HG03571 (cell line): ENCODE results near the gene FXYD4.
"Not testable (repeated sequence)": the region's sequence is repeated elsewhere in the genome, so short reads cannot be mapped to it uniquely, and the experiment has no call there.

Experiments
- ATAC-seq: cut with Tn5 transposase; IDR thresholded peaks from one replicate; pipeline ENCODE4 v1.9.1; 2021; ENCODE audit not compliant: unreplicated experiment

The FXYD4 gene, protein sequence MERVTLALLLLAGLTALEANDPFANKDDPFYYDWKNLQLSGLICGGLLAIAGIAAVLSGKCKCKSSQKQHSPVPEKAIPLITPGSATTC

GRCh38 chr10:43371418-43371817 lies at the start of gene FXYD4:
FXYD4 (plus strand) TSS chr10:43371636; CDS start chr10:43373747, 2,111 bp downstream.
- ATAC-seq = no peak

GRCh38 chr10:43322331-43322730 lies 49.1 kb upstream of the FXYD4 start:
- ATAC-seq = no peak

GRCh38 chr10:43322769-43323168 lies 48.7 kb upstream of the FXYD4 start:
- no peak for ATAC-seq

- no peak for ATAC-seq
Measured at GRCh38 chr10:43323245-43323644, 48.2 kb upstream of the FXYD4 start.

DNA sequence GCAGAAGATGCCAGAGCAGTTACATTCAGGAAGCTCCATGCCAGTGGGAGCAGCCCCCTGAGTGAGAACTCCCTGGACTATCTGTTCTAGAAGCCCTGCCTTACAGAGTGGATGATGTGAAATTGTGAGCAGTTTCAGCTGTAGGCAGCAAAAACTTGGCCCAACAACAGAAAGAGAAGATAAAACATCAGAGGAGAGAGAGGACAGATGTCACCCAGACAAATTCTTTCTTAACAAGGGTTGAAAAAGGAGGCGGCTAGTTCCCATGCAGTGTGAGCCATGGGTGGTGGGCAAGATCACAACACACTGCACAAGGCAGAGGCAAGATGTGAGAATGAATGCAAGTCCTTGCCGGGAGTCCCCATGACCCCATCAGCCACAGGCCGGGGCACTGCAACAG lies 46.6 kb upstream of the FXYD4 start:
- ATAC-seq = no peak

DNA sequence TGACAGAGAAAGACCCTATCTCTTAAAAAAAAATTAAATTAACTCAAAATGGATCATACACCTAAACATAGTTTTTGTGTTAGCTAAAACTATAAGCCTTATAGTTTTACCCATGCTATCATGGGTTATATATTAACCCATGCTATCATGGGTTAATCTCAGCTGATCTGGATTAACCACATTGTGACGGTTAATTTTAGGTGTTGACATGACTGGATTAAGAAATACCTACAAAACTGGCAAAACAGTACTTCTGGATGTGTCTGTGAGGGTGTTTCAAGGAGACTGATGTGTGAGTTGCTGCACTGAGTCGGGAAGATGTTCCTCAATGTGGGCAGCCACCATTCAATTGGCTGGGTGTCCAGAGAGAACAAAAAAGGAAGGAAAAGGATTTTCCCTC lies 44.3 kb upstream of the FXYD4 start:
- no peak for ATAC-seq

DNA sequence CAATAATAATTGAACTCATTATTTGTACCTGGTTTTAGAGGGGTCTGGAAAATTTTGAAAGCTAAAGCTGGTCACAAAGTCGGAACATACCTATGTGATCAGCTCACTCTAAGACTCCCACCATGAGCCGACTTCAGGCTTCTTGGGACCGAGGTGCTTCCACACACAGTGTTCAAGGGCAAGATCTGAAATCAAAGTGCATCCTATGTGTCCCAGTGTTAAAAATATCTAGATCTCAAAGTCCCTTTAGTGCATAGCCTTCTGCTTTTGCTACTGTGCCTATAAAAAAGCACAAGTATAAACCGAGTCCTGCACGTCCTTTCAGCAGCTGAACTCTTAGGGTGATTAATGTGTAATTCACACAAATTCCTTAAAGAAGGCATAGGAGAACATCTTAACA lies 43.5 kb upstream of the FXYD4 start:
- ATAC-seq = no peak

DNA sequence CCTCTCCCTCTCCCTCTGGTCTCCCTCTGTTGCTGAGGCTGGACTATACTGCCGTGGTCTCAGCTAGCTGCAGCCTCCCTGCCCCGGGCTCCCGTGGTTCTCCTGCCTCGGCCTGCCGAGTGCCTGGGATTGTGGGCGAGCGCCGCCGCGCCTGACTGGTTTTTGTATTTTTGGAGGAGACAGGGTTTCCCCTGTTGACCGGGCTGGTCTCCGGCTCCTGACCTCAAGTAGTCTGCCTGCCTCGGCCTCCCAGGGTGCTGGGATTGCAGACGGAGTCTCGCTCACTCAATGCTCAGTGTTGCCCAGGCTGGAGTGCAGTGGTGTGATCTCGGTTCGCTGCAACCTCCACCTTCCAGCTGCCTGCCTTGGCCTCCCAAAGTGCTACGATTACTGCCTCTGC lies 42.6 kb upstream of the FXYD4 start:
- not testable (repeated sequence) for ATAC-seq

GRCh38 chr10:43329246-43329885 lies 42.1 kb upstream of the FXYD4 start:
- not testable (repeated sequence) for ATAC-seq

DNA sequence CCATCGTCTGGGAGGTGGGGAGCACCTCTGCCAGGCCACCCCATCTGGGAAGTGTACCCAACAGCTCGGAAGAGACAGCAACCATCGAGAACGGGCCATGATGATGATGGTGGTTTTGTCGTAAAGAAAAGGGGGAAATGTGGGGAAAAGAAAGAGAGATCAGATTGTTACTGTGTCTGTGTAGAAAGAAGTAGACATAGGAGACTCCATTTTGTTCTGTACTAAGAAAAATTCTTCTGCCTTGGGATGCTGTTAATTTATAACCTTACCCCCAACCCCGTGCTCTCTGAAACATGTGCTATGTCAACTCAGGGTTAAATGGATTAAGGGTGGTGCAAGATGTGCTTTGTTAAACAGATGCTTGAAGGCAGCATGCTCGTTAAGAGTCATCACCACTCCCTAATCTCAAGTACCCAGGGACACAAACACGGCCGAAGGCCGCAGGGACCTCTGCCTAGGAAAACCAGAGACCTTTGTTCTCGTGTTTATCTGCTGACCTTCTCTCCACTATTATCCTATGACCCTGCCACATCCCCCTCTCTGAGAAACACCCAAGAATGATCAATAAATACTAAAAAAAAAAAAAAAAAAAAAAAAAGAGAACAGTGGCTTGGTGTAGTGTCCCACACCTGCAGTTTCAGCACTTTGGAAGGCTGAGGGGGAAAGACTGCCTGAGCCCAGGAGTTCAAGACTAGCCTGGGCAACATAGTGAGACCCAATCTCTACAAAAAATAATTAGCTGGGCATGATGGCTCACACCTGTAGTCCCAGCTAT lies 41.2 kb upstream of the FXYD4 start:
- not testable (repeated sequence) for ATAC-seq

- ATAC-seq = not testable (repeated sequence)
Measured at GRCh38 chr10:43330824-43331127, 40.7 kb upstream of the FXYD4 start.

DNA sequence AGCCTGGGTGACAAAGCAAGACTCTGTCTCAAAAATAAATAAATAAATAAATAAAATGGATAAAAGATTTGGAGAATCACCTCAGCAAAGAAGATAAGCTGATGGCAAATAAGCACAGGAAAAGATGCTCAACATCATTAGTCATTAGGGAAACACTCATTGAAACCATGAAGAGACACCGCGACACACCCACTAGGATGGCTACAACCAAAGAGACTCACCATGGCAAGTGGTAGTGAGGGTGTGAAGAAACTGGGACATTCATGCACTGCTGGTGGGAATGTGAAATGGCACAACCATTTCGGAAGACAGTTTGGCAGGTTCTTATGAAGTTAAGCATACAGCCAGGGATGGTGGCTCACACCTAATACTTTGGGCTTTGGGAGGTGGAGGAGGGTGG lies 37.8 kb upstream of the FXYD4 start:
- ATAC-seq = no peak

DNA sequence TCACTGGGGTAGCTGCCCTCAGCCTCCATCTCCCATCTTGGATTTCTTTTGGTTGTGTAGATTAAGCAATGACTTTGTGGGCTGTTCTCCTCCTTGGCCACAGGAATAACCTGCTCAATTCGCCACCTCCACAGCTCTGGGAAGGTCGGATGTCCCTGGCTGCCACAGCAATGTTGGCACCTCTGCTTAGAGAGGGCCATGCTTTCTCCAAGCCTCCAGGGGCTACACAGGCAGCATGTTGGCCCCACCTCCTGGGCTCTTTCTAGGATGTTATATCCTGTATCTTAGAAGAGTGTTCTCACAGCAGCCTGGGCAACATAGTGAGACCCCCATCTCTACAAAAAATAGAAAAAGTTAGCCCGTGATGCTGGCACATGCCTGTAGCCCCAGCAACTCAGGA lies 35.4 kb upstream of the FXYD4 start:
- no peak for ATAC-seq

GRCh38 chr10:43336641-43337318 lies 34.7 kb upstream of the FXYD4 start:
- no peak for ATAC-seq

DNA sequence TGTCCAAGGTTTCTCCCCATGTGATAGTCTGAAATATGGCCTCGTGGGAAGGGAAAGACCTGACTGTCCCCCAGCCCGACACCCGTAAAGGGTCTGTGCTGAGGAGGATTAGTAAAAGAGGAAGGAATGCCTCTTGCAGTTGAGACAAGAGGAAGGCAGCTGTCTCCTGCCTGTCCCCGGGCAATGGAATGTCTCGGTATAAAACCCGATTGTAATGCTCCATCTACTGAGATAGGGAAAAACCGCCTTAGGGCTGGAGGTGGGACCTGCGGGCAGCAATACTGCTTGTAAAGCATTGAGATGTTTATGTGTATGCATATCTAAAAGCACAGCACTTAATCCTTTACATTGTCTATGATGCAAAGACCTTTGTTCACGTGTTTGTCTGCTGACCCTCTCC lies 33.9 kb upstream of the FXYD4 start:
- not testable (repeated sequence) for ATAC-seq

DNA sequence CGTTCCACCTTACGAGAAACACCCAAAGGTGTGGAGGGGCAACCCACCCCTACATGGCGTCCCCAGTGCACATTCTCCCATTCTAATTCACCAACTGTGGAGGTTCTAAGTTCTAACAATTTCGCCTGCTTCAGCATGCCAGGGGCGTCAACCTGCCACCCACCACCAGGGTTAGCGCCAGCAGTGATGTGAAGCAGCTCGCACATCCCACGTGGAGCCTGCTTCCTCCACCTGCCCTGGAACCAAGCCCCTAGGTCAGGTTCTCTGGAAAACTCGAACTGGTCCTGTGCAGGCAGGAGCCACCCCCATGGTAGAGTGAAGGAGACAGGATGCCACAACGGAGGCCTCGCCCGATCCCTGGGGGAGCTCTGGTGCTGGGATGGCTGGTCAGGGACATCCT lies 33.3 kb upstream of the FXYD4 start:
- no peak for ATAC-seq

DNA sequence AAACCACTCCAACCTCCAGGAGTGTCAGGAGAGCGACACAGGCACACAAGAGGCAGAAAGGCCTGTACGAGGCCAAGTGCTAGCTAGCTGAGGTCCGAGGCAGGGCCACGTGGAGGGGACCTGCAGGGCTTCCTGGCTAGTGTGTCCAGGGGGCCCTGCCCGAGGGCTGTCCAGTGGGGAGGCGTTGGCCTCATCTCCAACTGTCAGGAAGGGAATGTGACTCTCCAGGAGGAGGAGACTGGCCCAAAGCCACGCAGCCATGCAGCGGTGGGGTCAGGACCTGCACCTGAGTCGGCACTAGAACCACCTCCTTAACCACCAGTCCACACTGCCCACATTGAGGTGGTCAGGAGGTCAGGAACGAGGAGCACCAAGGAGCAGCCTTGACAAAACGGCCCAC lies 32.3 kb upstream of the FXYD4 start:
- ATAC-seq = no peak

DNA sequence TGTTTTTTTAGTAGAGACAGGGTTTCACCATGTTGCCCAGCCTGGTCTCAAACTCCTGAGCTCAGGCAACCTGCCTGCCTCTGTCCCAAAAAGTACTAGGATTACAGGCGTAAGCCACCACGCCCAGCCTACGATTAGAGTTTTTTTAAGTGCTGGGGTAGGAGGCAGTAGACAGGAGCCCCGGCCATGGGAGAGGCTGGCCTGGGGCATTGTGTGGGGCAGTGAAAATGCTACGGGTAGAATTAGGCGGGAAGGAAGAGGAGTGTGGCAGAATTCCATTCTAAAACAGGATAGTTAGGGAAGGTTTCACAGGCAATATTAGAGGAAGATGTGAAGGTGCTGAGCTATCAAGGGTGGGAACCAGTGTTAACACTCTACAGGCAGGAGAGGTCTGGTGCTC lies 31.3 kb upstream of the FXYD4 start:
- ATAC-seq = no peak

DNA sequence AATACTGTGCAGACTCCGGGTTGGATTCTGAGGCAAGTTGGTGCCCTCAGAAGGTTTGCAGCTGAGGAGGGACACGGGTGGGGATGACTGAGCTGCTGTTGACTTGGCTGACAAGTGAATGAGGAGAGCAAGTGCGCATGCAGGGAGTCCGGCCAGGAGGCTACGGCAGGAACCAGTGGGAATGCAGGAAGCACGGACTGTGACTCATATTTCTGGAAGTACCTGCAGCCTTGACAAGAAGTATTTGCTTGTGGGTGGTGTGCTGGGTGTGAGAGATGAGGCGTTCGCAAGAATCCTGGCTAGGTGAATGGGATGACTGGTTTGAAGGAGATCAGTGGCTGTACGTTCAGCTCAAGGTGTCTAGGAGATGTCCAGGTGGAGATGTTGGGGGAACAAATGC lies 30.8 kb upstream of the FXYD4 start:
- ATAC-seq = no peak

GRCh38 chr10:43341450-43341849 lies 30.0 kb upstream of the FXYD4 start:
- no peak for ATAC-seq

DNA sequence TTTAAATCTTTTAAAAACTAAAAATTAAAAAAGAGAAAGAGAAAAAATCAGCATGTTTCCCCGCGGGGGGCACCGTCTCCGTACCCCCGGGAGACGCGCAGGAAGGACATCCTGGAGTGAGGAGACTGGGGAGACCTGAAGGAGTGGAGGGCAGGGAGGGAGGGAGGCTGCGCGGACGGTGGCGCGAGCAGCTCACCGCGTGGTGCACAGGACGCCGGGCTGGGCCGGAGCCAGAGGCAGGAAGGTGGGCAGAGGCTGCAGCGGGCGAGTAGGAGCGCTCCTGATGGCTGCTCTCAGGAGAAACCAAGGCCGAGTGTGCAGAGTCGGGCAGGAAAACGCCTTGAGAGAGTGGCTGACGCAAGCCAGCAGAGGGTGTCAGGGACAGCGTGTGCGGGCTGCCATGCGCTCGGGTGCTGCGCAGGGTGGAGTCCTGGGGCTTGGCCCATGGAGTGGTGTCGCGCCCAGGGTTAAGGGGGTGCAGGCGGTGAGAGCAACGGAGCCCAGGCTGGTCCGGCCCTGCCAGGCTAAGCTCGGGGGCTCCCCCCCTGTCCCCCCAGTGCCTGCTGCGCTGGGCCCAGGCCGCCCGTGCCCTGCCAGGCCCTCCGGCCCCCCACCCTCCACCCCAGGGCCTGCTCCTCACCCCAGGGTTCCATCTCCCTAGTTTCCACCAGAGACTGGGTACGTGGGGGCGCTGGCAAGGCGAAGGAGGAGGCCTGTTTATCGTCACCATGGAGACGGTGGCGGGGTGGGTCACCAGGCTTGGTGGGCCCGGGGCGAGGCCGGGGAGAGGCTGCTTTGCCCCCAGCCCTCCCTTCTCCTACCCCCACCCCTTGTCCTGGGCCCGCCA lies 28.9 kb upstream of the FXYD4 start:
- no peak for ATAC-seq
